Frontal cortex (tissue), 4 donors: Measurements from ENCODE around the gene TBC1D24. TPM values are rescaled to one million over a fixed set of nuclear protein-coding genes. Genes with fewer than 3 reads are reported as not detected.
A peak's percentile ranks its signal among the peaks of the same experiment; 100 is the strongest.
"Not testable (repeated sequence)": the region's sequence is repeated elsewhere in the genome, so short reads cannot be mapped to it uniquely, and the experiment has no call there.

Experiments
- DNase-seq, 2 donors: peaks; one replicate each; pipeline ENCODE4 v3.0.0; 2012; ENCODE audit warnings: low spot score in 2 of 2
- FAIRE-seq: peaks from 2 replicates; lab custom pipeline; 2012; peaks lifted over from hg19 to GRCh38; lab: Jason Lieb, UNC
- total RNA-seq: library from RNA; depleted of rRNA; stranded (reverse); fragments of >200 nt; gene quantifications from one replicate; pipeline ENCODE4 v1.2.3, GENCODE V29; 2014
- donor health status: control.
- donor health status: control.
- donor health status: control.

TBC1D24 gene
- total RNA-seq, 1 donor from 2014 or later, result 24.5 TPM

DNA sequence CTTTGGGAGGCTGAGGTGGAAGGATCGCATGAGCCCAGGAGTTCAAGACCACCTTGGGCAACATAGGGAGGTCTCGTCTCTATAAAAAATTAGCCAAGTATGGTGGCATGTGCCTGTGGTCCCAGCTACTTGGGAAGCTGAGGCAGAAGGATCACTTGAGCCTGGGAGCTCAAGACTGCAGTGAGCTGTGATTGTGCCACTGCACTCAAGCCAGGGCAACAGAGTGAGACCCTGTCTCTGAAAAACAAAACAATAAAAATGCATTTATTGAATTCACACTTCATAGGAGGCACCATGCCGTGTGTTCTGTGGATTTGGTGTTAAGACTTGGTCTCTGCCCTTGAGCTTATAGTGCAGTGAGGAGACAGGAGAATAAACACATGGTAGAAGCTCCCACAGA, 2.4 kb downstream of the TBC1D24 start:
- no peak for FAIRE-seq

DNA sequence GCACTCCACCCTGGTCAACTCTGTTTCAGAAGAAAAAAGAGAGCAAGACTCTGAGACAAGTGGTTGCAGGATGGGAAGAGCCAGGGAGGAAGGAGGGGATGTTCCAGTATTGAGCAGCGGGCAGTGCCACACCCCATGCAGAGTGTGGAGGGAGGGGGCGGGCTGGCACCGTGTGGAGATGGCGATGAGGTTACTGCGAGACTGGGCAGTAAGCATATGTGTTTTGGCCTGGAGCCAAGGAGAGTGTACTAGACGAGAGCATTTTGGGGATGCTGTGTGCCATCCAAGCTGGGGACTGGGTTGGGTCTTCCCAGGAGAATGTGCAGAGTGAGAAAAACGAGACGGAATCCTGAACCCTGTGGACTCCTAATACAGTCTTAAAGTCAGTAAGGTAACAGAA, 3.4 kb downstream of the TBC1D24 start:
- DNase-seq, result no peak
- FAIRE-seq, result no peak

More for the DNA sequence above, 2.4 kb downstream of the TBC1D24 start:
- DNase-seq, result no peak

DNA sequence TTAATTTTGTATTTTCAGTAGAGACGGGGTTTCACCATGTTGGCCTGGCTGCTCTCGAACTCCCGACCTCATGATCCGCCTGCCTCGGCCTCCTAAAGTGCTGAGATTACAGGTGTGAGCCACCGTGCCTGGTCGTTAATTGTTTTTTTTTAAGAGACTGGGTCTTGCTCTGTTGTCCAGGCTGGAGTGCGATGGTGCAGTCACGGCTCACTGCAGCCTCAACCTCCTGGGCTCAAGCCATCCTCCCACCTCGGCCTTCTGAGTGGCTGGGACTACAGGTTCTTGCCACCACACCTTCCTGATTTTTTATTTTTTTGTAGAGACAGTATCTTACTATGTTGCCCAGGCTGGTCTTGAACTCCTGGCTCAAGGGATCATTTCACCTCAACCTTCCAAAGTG, 5.1 kb downstream of the TBC1D24 start:
- not testable (repeated sequence) for FAIRE-seq, DNase-seq

DNA sequence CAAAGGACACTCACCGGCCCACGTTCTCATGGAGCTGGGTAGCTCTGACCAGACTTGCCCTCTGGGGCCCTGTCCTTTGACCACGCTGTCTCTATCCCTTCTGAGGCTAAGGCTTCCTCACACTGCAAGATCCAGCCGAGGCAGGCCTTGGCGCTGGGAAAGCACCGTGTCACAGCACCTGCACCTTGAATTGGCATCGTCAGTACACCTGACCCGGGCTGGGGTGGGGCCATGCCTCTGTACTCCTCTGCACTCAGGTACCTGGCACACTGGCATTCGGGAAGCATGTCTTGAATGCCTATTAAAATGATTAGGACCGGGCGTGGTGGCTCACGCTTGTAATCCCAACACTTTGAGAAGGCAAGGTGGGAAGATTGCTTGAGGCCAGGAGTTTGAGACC, 6.0 kb downstream of the TBC1D24 start:
- DNase-seq, result no peak
- FAIRE-seq, result no peak

DNA sequence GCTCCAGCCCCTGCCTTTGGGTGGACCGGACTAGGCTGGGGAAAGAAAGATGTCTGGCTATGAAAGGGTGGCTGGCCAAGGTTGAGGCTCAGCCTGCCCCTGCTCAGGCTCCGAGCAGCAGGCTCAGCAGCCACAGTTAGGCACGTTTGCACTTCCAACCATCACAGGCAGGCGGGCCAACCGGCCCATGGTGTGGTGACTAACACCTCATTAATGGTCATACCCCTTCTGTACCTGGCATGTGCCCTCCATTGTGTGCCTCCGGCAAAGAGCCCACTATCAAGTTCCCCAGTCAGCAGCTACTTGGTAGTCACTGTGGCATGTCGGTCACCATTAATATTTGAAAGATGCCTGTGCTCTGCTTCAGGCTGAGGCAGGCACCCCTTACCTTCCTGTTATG, 6.7 kb downstream of the TBC1D24 start:
- no peak for DNase-seq
- FAIRE-seq, result no peak

DNA sequence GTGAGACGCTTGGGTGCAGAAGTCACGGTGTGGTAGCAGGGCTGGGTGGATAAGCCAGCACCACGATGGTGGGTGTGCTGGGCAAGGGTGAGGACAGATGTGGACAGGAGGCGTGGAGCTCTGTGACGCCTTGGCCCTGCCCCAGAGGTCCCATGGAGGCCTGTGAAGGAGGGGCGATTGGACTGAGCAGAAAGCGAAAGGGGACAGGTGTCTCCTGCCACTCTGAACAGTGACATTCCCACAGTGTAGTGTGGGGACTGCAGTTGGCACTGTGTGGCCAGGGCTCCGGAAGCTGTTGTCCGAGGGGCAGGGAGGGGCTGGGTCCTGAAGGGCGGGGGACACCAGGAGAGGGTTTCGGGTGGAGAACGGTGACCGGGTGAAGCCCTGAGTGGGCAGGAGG, 7.3 kb downstream of the TBC1D24 start:
- FAIRE-seq, result no peak

DNA sequence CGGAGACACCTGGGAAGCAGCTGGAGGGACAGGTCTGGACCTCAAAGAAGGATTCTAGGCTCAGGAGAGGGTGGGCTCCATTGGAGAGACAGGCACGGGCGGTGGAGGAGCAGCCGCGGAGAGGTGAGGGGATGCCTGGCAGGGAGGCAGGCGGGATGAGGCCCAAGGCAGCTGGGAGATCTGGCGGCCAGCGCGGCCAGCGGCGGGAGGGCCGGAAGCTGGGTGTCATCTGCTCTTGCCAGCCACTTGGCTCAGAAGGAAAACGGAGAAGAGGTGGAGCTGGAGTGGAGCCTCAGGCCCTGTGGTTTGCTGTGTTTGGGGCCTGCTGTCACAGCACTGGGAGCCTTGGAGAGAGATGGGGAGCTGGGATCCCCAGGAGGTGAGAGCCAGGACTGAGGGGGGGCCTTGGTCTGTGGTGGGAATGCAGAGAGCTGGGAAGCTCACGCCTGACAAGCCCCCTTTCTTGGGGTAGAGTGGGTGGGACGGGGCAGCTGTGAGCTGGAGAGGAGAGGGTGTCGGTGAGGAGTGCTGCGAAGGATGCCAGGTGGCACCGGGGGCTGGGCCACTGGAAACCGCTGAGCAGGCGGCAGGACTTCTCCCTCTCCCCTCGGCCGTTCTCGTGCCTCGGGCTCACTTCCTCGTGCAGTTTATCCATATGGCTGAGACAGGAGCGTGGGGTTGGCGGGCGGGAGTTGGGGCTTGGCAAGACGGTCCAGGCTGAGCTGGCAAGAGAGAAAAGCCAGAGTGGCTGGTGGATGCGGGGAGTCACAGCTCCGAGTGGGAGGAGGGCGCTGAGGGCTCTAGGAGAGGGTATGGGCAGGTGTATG, 8.0 kb downstream of the TBC1D24 start:
- no peak for FAIRE-seq
- peak; percentile 66 to 68 for DNase-seq

More for the DNA sequence above, 7.3 kb downstream of the TBC1D24 start:
- DNase-seq, result no peak

DNA sequence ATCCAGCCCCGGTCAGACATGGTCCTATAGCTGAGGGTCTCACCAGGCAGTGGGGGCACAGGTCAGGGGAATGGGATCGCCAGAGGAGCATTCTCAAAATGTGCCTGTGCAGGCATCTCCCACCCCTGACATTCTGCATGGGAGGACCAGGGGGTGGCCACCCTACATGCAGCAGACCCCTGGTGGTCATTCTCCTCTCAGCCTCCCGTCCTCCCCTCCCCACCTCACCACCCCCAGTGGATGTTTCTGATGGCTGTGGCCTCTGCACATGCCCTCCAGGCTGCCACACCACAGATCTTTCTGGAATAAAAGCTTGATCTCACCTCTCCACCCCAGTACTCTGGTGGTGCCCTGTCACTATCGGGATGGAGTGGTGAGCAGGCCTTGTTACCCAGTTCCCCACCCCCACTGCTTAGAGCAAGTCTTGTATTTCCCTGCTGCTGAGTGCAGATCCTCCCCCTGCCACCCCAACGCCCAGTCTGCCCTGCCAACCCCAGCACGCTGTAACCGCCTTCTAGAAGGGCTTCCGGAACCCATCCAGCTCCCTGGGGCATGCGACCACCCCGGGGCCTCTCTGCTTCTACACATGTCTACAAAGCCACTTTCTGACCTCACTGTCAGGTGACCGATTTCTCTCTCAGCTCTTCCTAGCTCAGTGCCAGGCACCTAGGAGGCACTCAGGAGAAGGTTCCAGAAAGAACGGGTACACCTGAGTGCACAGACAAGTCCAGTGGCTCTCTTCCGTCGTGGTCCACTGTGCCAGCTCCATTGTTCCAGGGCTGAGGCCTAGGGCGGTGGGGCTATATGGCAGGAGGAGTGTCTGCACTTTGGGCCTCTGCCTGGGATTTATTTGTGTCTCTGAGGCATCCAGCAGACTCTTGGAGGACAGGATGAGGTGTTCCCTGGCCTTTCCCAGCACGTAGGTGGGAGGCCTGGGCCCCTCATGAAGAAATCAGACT, 9.3 kb downstream of the TBC1D24 start:
- FAIRE-seq, result no peak
- DNase-seq, result no peak

DNA sequence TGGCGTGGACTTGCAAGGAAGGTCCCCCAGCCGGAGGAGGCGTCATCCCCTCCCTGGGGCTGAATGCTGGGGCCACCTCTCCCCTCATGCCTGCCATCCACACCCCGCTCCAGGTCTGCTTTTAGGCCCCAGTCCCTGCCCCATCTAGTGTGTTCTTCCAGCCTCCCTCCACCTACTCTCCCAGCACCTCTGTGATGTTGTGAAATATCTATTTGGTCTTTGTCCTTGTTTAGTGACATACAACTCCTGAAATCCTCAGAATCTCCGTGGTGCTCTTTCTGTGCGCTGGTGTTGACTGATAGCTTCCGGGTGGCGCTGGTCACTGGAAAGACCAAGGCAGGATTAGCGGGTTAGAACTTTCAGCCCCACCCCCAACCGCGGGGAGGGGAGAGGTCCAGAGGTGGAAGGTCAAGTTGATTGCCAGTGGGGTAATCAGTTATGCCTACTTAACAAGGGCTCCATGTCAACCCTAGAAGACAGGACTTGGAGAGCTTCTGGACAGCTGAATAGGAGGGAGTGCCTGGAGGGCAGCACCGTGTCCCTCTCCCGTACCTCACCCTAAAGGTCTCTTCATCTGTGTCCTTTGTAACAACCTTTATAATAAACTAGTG, 10.1 kb downstream of the TBC1D24 start:
- no peak for DNase-seq
- no peak for FAIRE-seq

DNA sequence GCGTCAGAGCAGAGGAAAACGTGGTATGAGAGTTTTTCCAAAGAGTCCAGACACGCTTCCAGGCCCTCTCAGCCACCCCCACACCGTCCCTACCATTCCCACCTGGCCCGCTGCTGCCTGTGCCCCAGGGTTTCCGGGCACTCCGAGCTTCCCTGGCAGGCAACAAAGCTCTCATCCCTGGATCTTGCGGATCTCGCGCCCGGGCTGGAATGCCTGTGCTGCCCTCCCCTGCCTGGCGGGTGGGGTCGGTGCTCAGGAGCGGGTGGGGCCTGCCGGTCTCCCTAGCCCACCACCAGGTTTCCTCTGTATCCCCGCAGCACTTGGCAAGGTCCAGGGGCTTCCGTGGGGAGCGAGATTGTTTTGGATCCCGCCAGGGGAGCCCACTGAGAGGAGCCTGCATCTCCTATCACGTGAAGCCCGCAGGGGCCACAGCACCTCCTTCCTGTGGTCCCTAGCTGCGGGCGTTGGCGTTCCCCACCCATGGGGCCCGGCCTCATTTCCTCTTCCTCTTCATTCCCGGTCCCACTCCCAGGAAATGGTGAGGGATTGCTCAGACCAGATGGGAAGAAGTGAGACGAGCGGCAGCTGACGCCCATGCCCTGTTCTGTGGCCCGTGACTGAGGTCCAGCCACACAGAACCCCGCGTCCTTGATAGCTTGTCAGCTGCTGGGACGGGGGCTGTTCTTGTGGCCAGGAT, 11.0 kb downstream of the TBC1D24 start:
- DNase-seq, result no peak
- no peak for FAIRE-seq

DNA sequence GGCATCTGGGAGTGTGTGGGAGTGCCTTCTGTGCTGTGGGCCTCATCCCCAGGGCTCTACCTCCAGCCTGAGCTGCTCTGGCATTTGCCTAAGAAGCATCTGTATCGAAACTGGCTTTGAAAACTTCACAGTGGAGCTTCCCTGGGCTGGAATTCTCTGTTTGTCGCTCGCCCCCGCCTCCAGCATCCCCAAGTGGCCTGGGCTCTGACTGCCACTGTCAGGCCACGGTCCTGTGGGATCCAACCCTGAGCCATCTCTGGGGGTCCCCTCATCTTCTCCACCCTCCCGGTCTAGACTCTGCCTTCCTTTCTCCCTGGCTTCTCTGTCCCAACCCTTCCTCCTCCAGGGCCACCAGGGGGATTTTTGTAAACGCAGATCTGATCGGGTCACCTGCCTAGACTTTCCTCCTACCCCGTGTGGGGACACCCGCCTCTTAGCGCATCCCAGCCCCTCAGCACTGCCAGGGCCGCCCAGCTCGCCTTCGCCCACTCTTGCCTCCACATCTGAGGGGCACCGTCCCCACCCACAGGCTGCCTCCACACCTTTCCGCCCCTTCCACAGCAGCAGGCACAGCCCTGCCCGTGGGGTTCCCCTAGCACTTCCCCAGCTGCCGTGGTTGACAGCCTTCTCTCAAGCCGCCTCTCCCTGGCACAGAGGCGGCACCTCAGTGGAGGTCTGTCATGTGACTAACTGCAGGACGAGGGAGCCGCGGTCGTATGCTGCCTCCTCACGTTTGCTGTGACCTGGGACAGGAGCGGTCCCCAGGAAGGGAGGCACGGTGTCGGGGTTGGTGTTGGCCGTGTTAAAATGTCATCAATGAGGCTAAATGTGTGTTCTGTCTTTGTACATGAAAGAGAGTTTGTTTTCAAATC, 12.0 kb downstream of the TBC1D24 start:
- DNase-seq, result peak; percentile 70 to 79
- no peak for FAIRE-seq

DNA sequence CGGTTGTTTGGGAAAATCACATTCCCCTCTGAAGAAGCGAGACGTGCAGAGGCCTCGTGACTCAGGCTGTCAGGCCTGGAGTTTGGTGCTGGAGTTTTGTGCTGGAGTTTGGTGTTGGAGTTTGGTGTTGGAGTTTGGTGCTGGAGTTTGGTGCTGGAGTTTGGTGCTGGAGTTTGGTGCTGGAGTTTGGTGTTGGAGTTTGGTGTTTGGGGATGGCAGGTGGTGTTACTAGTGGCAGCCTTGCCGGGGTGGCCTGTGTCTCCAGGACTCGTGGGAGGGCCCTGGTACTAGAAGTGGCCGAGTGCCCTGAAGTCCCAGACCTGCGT, 12.6 kb downstream of the TBC1D24 start:
- no peak for FAIRE-seq
- no peak for DNase-seq

DNA sequence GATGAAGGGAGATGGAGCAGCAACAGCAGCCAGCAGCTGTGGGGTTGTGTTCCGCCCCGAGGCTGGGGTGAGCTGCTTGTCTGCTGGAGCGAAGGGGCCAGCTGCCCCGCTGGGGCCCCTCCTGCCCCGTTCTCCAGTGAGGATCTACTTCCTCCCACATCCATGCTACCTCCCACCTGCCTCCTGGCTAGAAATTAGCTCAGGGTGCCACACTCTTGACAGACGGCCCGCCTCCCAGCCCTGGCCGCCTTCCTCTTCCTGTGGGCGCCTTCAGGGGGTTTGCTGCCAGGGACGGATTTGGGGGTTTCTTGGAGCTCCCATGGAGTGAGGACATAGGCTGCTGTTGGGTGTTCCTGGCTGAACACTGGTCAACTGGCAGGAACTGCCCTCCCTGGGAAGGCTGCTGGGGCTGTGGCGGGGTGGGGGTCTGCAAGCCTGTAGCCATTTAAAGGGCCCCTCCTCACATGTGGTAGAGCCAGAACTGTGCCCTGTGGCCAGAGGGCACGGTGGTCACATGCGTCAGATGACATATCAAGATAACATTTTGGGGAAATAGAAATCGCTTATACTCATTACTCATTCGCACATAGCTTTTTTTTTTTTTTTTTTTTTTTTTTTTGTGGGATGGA, 13.1 kb downstream of the TBC1D24 start:
- FAIRE-seq (no peak), DNase-seq (no peak)

DNA sequence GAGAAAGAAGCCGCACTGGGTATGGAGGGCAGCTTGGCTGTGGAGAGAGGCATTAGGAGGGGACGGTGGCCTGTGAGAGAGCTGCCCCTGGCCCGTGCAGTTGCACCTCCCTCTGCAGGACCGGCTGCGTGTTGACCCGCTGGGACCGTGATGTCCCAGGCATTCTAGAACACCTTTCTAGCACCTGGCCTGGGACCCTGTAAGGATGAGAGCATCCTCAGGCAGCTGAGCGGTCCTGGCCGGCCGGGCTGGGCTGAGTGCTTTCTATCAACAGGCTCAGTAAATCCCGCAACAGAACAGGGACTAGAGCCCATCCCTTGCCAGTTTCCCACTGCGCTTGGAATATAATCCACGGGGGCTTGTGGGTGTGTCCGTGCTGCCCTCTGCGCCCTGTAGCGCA, 14.7 kb downstream of the TBC1D24 start:
- no peak for FAIRE-seq

DNA sequence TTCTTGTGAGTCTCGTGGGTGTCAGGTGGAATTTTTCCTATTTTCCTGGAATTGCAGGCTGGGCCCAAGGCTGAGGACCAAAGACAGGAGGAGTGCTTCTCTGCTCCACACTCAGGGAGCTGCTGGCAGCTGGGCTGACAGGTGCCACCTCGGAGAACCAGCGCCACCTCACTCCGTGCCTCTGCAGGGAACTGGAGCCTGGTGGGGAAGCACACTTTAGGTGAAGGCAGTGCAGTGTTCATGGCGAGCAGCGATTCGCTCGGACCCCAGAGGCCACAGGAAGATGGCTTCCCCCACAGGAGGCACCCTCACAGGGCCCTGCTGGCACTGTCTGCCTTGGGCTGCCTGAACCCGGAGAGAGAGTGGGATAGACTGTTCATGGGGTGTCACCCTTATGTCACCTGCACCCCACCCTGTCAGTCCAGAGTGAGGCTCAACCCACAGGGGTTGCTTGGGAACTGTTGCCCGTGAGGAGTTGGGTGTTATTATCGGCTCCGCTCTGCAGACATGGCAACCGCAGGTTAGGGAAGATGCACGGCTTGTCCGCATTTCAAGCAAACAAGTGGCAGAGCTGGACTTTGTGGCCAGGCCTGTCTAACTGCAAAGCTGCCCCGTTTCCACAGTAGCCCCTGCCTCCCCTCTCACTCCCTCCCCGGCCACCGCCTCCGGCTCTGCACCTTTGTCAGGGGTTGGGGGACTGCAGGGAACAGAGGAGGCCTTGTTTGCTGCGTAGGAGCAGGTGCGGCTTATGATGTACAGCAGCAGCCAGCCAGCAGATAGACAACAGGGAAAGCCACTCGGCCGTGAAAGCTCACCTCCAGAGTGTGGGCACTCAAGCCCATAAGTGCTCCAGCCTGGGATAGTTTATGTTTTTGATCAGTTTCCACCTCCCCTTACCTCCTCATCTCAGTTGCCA, 15.5 kb downstream of the TBC1D24 start:
- no peak for DNase-seq
- no peak for FAIRE-seq

More for the DNA sequence above, 14.7 kb downstream of the TBC1D24 start:
- no peak for DNase-seq

DNA sequence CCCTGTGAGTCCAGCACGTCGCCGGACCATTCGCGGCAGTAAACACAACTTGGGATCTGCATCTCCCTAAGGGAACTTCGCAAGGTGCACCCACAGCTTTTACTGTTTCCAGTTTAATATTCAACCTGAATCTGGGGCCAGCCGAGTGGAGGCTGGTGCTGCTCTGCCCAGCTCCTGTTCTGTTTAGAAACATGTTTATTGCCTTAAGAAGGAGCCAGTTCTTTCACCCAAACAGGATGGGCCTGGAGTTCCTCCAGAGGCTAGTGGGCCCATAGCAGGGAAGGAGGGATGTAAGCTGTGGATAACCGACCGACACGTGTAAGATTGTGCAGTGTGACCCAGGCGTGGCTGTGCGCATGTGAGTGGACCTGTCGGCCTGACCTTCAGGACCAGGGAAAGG, 17.4 kb downstream of the TBC1D24 start:
- DNase-seq (no peak), FAIRE-seq (no peak)

DNA sequence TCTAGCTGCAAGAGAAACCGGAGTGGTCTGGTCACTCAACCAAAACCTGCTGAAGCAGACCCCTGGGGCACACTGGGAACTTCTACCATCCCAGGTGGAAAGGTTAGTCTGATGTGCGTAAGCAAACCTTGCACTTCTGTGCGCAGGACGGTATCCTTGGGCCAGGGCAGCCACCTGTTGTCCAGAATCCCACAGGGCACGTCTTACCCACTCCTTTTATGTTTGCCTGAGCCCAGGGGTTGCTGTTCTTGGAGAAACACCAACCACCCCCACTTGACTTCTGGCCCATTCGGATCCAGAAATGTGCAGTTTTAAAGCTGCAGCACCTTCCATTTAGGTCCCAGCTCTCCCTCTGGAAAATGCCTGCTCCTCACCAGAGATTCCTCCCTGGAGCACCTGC, 18.7 kb downstream of the TBC1D24 start:
- no peak for DNase-seq
- no peak for FAIRE-seq

DNA sequence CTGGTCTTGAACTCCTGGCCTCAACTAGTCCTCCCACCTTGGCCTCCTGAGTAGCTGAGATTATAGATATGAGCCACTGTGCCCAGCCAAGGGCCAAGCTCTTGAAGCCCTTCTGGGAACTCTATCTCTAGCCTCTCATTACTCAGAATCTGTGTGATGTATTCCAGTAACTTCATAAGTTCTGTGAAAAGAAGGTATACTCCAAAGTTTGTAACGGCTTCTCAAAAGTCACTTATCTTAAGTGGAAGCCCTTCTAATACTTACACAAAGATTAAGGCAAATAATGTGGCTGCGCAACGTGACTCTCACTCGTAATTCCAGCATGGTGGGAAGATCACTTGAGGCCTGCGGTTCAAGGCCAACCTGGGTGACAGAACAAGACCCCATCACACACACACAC, 19.7 kb downstream of the TBC1D24 start:
- FAIRE-seq (no peak), DNase-seq (no peak)
